Tibial nerve (tissue), 4 donors: ENCODE data around the gene DTNBP1.

Source experiments
- CTCF ChIP-seq, 5 experiments: fragments of 200-600 bp in 3 of 5; fragments of 450-650 bp in 2 of 5; sonication (generic) in 3 of 5; IDR thresholded peaks; one replicate each; pipeline ENCODE4 v1.5.1; 2016 to 2019; ENCODE audit warnings: antibody characterized with exemption in 5 of 5, mild to moderate bottlenecking in 3 of 5, moderate library complexity in 2 of 5
- EP300 ChIP-seq, 2 donors: sonication (generic); formaldehyde crosslinking; IDR thresholded peaks; one replicate each; pipeline ENCODE4 v1.6.1; 2017; ENCODE audit warnings: antibody characterized with exemption in 2 of 2, mild to moderate bottlenecking in 1 of 2
- POLR2A ChIP-seq, 2 donors: fragments of 450-650 bp; IDR thresholded peaks; one replicate each; pipeline ENCODE4 v1.6.1; 2017; ENCODE audit warnings: antibody characterized with exemption in 2 of 2, mild to moderate bottlenecking in 2 of 2, moderate library complexity in 2 of 2

GRCh38 chr6:15561447-15562199 is 101.2 kb downstream of the DTNBP1 start:
- no peak for TF ChIP-seq CTCF (IDR thresholded peaks at IDR 0.05)
- no peak for TF ChIP-seq POLR2A (IDR thresholded peaks at IDR 0.05)
- TF ChIP-seq EP300 (IDR thresholded peaks at IDR 0.05): no peak
